ENCODE measurements around the gene TACR1. TPM values are rescaled to one million over a fixed set of nuclear protein-coding genes. Genes with fewer than 3 reads are reported as not detected.
"Not testable (repeated sequence)": the region's sequence is repeated elsewhere in the genome, so short reads cannot be mapped to it uniquely, and the experiment has no call there.

The TACR1 gene
- total RNA-seq, 1 donor from 2014 or later = not detected

DNA sequence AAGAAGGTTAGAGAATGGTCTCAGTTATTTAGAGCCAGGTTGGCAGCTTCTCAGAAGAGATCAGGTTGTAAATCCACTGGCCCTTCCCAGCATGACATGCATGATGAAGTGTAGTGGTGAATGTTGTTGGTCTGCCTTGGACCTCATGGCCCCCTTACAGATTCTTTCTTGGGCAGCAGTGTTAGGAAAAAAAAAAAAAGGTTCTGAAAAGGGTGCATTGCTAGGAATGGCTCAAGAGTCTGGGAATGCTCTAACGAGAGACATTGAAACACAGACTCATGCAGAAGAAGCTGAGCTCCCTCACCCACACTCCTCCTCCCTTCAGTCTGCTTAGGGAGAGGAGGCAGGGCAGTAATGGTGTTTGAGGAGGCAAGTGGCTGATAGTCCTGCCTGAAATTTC is 135.4 kb downstream of the TACR1 start:
- Mint-ChIP-seq H3K27me3 (no peaks in the 10 kb centered on the region), H3K4me1 (no peaks in the 10 kb centered on the region), H3K36me3 (ENCODE audit: low read depth) (no peaks in the 10 kb centered on the region), H3K9me3 (peaks cover 1% of the 10 kb centered on the region), H3K27ac (no peak overlapping the region), H3K4me3 (no peak overlapping the region)
- CTCF ChIA-PET = interaction anchor here (0.5 to 3.0 kb wide), 10 partner anchors 11 to 564 kb away, joined by 3 to 23 read pairs (median 6); partner anchors contain the start of gene TACR1
- no peak for ATAC-seq (ENCODE audit: low read depth)
- POLR2A ChIA-PET = no interaction called here
- no peak for TF ChIP-seq CTCF (IDR thresholded peaks at IDR 0.05)
- no peak for DNase-seq
- intact Hi-C loops (cut with micrococcal nuclease) = loop anchor here (1.0 to 5.0 kb wide), 2 partner anchors 402 to 563 kb away; no protein-coding TSS in a partner anchor

GRCh38 chr2:75058427-75058826 is 140.9 kb downstream of the TACR1 start:
- no peaks in the 10 kb centered on the region for H3K27me3 Mint-ChIP-seq
- H3K4me3 Mint-ChIP-seq = no peak overlapping the region
- no peak for TF ChIP-seq CTCF (IDR thresholded peaks at IDR 0.05)
- no peaks in the 10 kb centered on the region for H3K9me3 Mint-ChIP-seq
- H3K36me3 Mint-ChIP-seq (ENCODE audit: low read depth) = no peaks in the 10 kb centered on the region
- no peak overlapping the region for H3K27ac Mint-ChIP-seq
- DNase-seq = no peak
- ChIA-PET POLR2A (no interaction called here), CTCF (interaction anchor here (1.1 kb wide), 1 partner anchor 10 kb away, joined by 3 read pairs; no protein-coding TSS in a partner anchor)
- intact Hi-C loops (cut with micrococcal nuclease) = no loop called here
- no peak for ATAC-seq (ENCODE audit: low read depth)
- no peaks in the 10 kb centered on the region for H3K4me1 Mint-ChIP-seq

- DNase-seq; H3K27ac Mint-ChIP-seq; intact Hi-C loops (cut with micrococcal nuclease); H3K27me3 Mint-ChIP-seq; H3K4me1 Mint-ChIP-seq; POLR2A ChIA-PET; ATAC-seq (ENCODE audit: low read depth); H3K4me3 Mint-ChIP-seq; H3K9me3 Mint-ChIP-seq; H3K36me3 Mint-ChIP-seq (ENCODE audit: low read depth): not testable (repeated sequence)
- CTCF ChIA-PET = interaction anchor here (0.6 to 1.7 kb wide), 2 partner anchors 9 to 130 kb away, joined by 3 to 5 read pairs; no protein-coding TSS in a partner anchor
These were observed 142.2 kb downstream of the TACR1 start for GRCh38 chr2:75057150-75057549.

DNA sequence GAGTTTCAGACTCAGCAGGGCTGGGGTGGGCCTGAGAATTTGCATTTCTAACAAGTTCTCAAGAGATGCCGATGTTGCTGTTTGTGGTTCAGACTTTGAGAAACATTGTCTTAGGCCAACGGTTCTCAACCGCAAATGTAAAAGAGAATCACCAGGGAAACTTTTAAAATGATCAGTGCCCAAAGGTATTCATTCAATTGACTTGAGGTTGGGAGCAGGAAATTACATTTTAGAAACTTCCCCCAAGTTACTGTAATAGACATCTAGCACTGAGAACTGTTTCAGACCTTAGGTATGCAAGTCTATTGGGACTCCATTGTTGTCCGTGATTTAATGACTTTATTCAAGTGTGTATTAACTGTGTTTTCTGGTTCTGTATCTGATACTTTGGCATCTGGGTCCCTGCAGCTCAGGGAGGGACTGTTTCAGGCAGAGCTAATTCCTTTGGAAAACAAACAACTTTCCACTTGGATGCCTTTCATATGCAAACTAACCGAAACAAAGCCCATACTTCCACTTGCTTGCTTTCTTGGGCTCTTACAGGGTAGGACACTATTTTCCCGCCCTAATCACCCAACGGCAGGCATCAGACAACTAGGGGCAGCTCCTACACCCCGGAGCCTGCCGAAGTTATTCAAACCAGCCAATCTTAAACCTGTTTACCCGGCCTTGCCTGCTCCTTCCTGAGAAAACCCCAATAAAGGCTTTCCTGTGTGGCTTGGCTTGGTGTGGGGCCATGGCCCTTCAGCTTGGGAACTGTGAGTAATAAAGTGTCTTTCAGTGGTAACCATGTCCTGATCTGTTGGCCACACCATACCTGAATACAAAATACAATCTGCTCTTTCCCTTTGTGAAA is 143.3 kb downstream of the TACR1 start:
- H3K4me1 Mint-ChIP-seq = no peaks in the 10 kb centered on the region

GRCh38 chr2:75055142-75055819 is 144.0 kb downstream of the TACR1 start:
- ATAC-seq (ENCODE audit: low read depth) (no peak), DNase-seq (no peak)
- Mint-ChIP-seq H3K27ac (no peak overlapping the region), H3K36me3 (ENCODE audit: low read depth) (no peaks in the 10 kb centered on the region), H3K4me1 (no peaks in the 10 kb centered on the region), H3K4me3 (no peak overlapping the region), H3K9me3 (no peaks in the 10 kb centered on the region), H3K27me3 (no peaks in the 10 kb centered on the region)
- POLR2A ChIA-PET = no interaction called here
- CTCF ChIA-PET = interaction anchor here (1.0 to 1.7 kb wide), 2 partner anchors 11 to 410 kb away, joined by 3 to 5 read pairs; no protein-coding TSS in a partner anchor
- intact Hi-C loops (cut with micrococcal nuclease) = no loop called here
- no peak for TF ChIP-seq CTCF (IDR thresholded peaks at IDR 0.05)

More for the DNA sequence above, 143.3 kb downstream of the TACR1 start:
- no peak for DNase-seq
- H3K27me3 Mint-ChIP-seq = no peaks in the 10 kb centered on the region
- intact Hi-C loops (cut with micrococcal nuclease) = no loop called here
- CTCF ChIA-PET = interaction anchor here (1.7 kb wide), 1 partner anchor 10 kb away, joined by 5 read pairs; no protein-coding TSS in a partner anchor
- no peaks in the 10 kb centered on the region for H3K36me3 Mint-ChIP-seq (ENCODE audit: low read depth)
- TF ChIP-seq CTCF (IDR thresholded peaks at IDR 0.05) = no peak
- no peak overlapping the region for H3K27ac Mint-ChIP-seq
- POLR2A ChIA-PET = no interaction called here
- no peak for ATAC-seq (ENCODE audit: low read depth)
- H3K4me3 Mint-ChIP-seq = no peak overlapping the region
- H3K9me3 Mint-ChIP-seq = no peaks in the 10 kb centered on the region

Data from activated B cell treated with CpG ODN at 0.5 μM for 24 hours (primary cell).